Heart right ventricle (tissue), 16 donors: Measurements from ENCODE around the gene SCAND1. TPM values are rescaled to one million over a fixed set of nuclear protein-coding genes. Genes with fewer than 3 reads are reported as not detected.
"Not testable (repeated sequence)": the region's sequence is repeated elsewhere in the genome, so short reads cannot be mapped to it uniquely, and the experiment has no call there.

ENCODE experiments used
- ATAC-seq, 8 donors: fragments of 200-7000 bp; cut with Tn5 transposase; one replicate each; pipeline ENCODE4 v1.9.1; 2020; ENCODE audit warnings: mild to moderate bottlenecking in 8 of 8, moderate library complexity in 8 of 8, moderate number of reproducible peaks in 1 of 8
- DNase-seq, 2 donors: peaks; one replicate each; pipeline ENCODE4 v3.0.0-alpha.2; 2020
- H3K27ac ChIP-seq, 10 donors: fragments of 200-600 bp; sonication (generic) in 2 of 10; one replicate each; pipeline versions ENCODE4 v1.5.0 to v1.8.0; 2020 to 2022; ENCODE audit warnings: mild to moderate bottlenecking in 3 of 10
- H3K27me3 ChIP-seq, 7 donors: fragments of 200-600 bp; one replicate each; pipeline ENCODE4 v1.8.0; 2021 to 2022; ENCODE audit warnings: mild to moderate bottlenecking in 2 of 7
- H3K36me3 ChIP-seq, 9 donors: fragments of 200-600 bp; sonication (generic) in 1 of 9; one replicate each; pipeline versions ENCODE4 v1.5.0 to v1.8.0; 2020 to 2022; ENCODE audit warnings: mild to moderate bottlenecking in 2 of 9
- H3K4me1 ChIP-seq, 9 donors: fragments of 200-600 bp; sonication (generic) in 1 of 9; one replicate each; pipeline versions ENCODE4 v1.5.0 to v1.8.0; 2020 to 2022; ENCODE audit warnings: mild to moderate bottlenecking in 4 of 9
- H3K4me3 ChIP-seq, 10 donors: fragments of 200-600 bp; sonication (generic) in 2 of 10; one replicate each; pipeline versions ENCODE4 v1.5.0 to v1.8.0; 2020 to 2022; ENCODE audit warnings: mild to moderate bottlenecking in 7 of 10, moderate library complexity in 2 of 10
- H3K9me3 ChIP-seq, 11 donors: fragments of 200-600 bp in 10 of 11; sonication (generic) in 2 of 11; one replicate each; pipeline versions ENCODE4 v1.5.0 to v1.8.0; 2013 to 2022; ENCODE audit warnings: mild to moderate bottlenecking in 2 of 11, control low read depth in 1 of 11, moderate library complexity in 1 of 11
- WGBS, 2 donors: extraction: QIAGEN DNeasy Blood & Tissue Kit; methylation state at CpG; one replicate each; pipeline ENCODE4 v1.1.7; 2013; ENCODE audit warnings: inconsistent platforms in 1 of 2; 5-methylcytosine and 5-hydroxymethylcytosine counted together
- intact Hi-C, 10 donors: fragments of 100-400 bp; cut with DNase I; formaldehyde crosslinking; loops; one replicate each; pipeline versions ENCODE4 v1.11.1 to v1.14.2; 2022
- polyA plus RNA-seq, 2 donors: library from polyadenylated mRNA; stranded (reverse); fragments of 200-250 nt; gene quantifications; one replicate each; pipeline ENCODE4 v1.2.3, GENCODE V29; 2013
- total RNA-seq, 10 donors: library from RNA; stranded (reverse); fragmentation: NEBNext Ultra II Directional in 3 of 10; extraction: Animal tissue kit (Norgen Biotek cat#: 25700) in 3 of 10; gene quantifications; one replicate each; pipeline versions ENCODE4 v1.2.1 to v1.2.4, GENCODE V29; 2021 to 2023
- TF ChIP-seq, protein P1 (sequence below), 9 donors: fragments of 200-600 bp; sonication (generic) in 2 of 9; IDR thresholded peaks; one replicate each; pipeline versions ENCODE4 v1.5.0 to v1.8.0; 2021 to 2022; ENCODE audit warnings: antibody characterized with exemption in 9 of 9, mild to moderate bottlenecking in 5 of 9, moderate library complexity in 1 of 9
- donor health status: Arrhythmogenic right ventricular cardiomyopathy.
- donor health status: ischemic (EF 13 %, LVEDD 7.1; RV severe dilation, severe dysfunction).
- donor health status: healthy with polysubstance abuse.
- donor health status: DM: no; HTN: yes; CAD: no.
- donor health status: DM: no; HTN: no; CAD: no.
- donor health status: ischemic (EF 25% LVEDD 6.9; RV normal size, moderate dysfunction).
- donor health status: ischemic (EF 25% LVEDD 5.7; RV mildly dilated, moderate dysfunction).
- donor health status: healthy.
- donor health status: DM: yes; HTN: yes; CAD: no.
- donor health status: Ischemic cardiomyopathy.
- donor health status: ischemic (EF 35%, LVEDD 5.7; RV mildly dilated, moderate dysfunction).
- donor health status: nonischemic (EF 11% LVEDD 7.7; RV severe dilation, severe dysfunction).
- donor health status: DM: yes; HTN: yes; CAD: no.
- donor health status: PGD.
- donor health status: ischemic (EF 29% LVEDD 5.4; RV normal size, mild dysfunction).
- donor health status: nonischemic (EF 23%, LVEDD 6.1; RV moderate dilation, normal function).

Gene SCAND1
- total and polyA plus RNA-seq, 12 donors, result 29.9 to 217 (median 41.1) TPM

DNA sequence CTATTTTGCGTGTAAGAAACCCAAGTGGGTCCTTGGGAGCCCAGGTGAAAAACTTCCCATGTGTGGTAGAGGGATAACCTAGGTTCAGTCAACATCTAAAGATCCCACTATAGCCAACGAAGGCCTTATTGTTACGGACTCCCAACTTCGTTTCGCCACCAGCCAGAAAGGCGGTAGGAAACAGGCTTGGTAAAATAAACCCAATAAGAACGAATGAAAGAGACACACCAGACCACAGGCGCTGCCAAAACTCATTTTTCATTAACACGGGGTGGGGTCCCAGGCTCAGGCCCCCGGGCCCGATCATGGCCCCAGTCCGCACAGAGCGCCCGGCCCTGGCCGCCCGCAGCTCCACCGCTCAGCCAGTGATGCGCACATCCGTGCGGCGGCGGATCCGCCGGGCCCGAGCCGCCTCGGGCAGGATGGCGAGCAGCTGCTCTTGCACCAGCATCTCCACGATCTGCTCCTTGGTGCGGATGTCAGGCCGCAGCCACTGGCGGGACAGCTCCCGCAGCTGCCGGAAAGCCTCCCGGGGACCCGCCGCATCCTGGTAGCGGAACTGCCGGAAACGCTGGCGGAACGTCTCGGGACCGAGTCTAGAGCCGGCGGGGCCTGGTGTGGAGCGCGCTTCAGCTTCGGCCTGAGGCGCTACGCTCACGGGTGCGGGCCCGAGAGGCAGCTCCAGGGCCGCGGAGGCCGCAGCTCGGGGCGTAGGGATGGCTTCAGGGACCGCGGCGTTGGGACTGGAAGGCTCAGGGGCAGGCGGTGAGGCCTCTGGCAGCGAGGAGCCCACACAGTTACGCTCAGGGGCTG lies 709 bp downstream of the SCAND1 start:
- TF ChIP-seq, protein P1, sequence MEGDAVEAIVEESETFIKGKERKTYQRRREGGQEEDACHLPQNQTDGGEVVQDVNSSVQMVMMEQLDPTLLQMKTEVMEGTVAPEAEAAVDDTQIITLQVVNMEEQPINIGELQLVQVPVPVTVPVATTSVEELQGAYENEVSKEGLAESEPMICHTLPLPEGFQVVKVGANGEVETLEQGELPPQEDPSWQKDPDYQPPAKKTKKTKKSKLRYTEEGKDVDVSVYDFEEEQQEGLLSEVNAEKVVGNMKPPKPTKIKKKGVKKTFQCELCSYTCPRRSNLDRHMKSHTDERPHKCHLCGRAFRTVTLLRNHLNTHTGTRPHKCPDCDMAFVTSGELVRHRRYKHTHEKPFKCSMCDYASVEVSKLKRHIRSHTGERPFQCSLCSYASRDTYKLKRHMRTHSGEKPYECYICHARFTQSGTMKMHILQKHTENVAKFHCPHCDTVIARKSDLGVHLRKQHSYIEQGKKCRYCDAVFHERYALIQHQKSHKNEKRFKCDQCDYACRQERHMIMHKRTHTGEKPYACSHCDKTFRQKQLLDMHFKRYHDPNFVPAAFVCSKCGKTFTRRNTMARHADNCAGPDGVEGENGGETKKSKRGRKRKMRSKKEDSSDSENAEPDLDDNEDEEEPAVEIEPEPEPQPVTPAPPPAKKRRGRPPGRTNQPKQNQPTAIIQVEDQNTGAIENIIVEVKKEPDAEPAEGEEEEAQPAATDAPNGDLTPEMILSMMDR (IDR thresholded peaks at IDR 0.05), result no peak
- intact Hi-C loops, result loop anchor here in 1 of 10 donors (10.0 kb wide), 1 partner anchor 229 kb away; no protein-coding TSS in a partner anchor

DNA sequence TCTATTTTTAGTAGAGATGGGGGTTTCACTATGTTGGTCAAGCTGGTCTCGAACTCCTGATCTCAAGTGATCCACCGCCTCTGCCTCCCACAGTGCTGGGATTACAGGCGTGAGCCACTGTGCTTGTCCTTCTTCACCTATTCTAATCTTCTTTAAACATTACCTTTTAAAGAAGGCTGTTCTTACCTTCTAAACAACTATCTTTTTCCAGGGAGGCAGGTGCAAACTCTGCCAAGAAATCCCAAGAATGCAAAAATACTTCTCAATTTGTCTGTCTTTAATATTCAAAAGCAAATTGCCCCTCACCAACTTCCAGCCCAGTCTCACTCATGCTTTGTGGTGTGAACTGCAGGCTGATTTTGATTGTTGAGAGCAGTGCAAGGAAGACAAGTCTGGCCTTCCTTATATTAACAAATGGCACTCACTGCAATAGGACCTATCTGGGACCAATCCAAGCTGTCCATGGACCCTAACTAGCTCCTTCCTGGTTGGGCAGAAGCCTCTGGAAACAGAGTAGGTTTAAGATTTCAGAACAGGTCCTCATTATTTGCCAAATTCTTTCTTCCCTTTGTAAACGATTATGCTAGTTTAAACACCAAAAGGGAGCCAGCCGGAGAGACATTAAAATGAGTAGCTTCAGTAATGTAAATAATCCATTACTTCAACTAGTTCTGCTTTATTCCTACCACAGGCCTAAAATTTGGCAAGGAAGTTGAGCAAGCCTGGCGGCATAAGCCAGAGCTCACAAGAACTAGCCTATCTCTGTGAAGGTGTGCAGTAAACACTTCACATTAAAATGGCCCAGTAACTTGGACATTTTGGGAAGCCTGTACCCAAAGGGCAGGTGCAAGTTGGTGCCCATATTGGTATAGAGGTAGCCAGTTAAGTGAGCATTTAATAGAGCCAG lies 1.6 kb downstream of the SCAND1 start:
- peak overlapping the region in 9 of 10 donors; percentile 93 to 99 (median 98) for H3K27ac ChIP-seq
- ATAC-seq (no peak), DNase-seq (no peak)
- TF ChIP-seq, protein P1 (IDR thresholded peaks at IDR 0.05), result no peak
- peaks cover 0 to 22% (median 0%) of the 10 kb centered on the region in 9 donors for H3K36me3 ChIP-seq
- peaks cover 10 to 45% (median 28%) of the 10 kb centered on the region in 9 donors for H3K4me1 ChIP-seq
- peak overlapping the region; percentile 67 to 98 (median 88) for H3K4me3 ChIP-seq
- no peaks in the 10 kb centered on the region for H3K27me3 ChIP-seq
- no peaks in the 10 kb centered on the region for H3K9me3 ChIP-seq
- intact Hi-C loops, result loop anchor here in 1 of 10 donors (10.0 kb wide), 1 partner anchor 228 kb away; no protein-coding TSS in a partner anchor
- WGBS, 2 donors, result 53 to 61% methylated on average over 6 of the region's 6 CpGs

More for the DNA sequence above, 709 bp downstream of the SCAND1 start:
- Histone ChIP-seq H3K4me3 (peak overlapping the region; percentile 67 to 98 (median 88)), H3K27ac (peak overlapping the region; percentile 91 to 99 (median 98)), H3K27me3 (no peaks in the 10 kb centered on the region), H3K4me1 (peaks cover 10 to 36% (median 28%) of the 10 kb centered on the region in 9 donors), H3K9me3 (no peaks in the 10 kb centered on the region), H3K36me3 (peaks cover 0 to 13% (median 0%) of the 10 kb centered on the region in 9 donors)
- WGBS, 2 donors, result 1 to 2% methylated on average over 65 of the region's 65 CpGs
- ATAC-seq (peak; percentile 27 to 64 (median 49)), DNase-seq (peak; percentile 48 to 58)

DNA sequence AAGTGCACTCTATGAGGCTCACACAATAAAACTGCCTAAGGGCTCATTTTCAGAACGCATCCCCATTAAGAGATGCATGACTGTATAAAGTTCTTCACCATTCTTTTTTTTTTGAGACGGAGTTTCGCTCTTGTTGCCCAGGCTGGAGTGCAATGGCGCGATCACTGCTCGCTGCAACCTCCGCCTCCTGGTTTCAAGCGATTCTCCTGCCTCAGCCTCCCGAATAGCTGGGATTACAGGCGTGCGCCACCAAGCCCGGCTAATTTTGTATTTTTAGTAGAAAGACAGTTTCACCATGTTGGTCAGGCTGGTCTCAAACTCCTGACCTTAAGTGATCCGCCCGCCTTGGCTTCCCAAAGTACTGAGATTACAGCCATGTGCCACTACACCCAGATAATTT lies 2.2 kb downstream of the SCAND1 start:
- not testable (repeated sequence) for DNase-seq, H3K27me3 ChIP-seq, H3K9me3 ChIP-seq, ATAC-seq
- intact Hi-C loops, result loop anchor here in 1 of 10 donors (10.0 kb wide), 1 partner anchor 227 kb away; no protein-coding TSS in a partner anchor
- 88% methylated on average over 14 of the region's 14 CpGs for WGBS, 2 donors
- Histone ChIP-seq H3K27ac (peak overlapping the region in 8 of 10 donors; percentile 36 to 99 (median 98)), H3K4me1 (peaks cover 10 to 51% (median 28%) of the 10 kb centered on the region in 9 donors), H3K36me3 (peaks cover 0 to 29% (median 0%) of the 10 kb centered on the region in 9 donors), H3K4me3 (peak overlapping the region in 3 of 10 donors; percentile 67 to 88 (median 83))

DNA sequence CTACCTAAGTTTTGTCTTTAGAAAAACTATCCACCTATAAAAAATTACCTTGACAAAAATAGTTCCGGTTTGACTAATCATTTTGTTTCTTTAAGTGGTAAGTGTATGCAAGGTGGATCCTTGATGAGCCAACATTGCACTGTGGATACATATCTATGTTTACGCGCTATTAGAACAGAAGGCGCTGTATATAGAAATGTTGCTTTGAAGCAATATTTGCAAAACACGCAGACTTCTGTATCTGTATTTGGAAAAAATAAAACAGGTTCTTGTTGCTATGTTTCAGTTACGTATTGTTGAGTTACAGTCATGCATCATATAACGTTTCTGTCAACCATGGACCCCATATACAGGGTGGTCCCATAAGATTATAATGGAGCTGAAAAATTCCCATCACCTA lies 4.2 kb downstream of the SCAND1 start:
- H3K36me3 ChIP-seq, result peaks cover 0 to 47% (median 0%) of the 10 kb centered on the region in 9 donors
- TF ChIP-seq, protein P1 (IDR thresholded peaks at IDR 0.05), result no peak
- no peaks in the 10 kb centered on the region for H3K9me3 ChIP-seq
- no peak overlapping the region for H3K4me3 ChIP-seq
- ATAC-seq (no peak), DNase-seq (no peak)
- intact Hi-C loops, result loop anchor here in 1 of 10 donors (10.0 kb wide), 1 partner anchor 225 kb away; no protein-coding TSS in a partner anchor
- no peaks in the 10 kb centered on the region for H3K27me3 ChIP-seq
- WGBS, 2 donors, result 95 to 97% methylated on average over 7 of the region's 7 CpGs
- H3K27ac ChIP-seq, result no peak overlapping the region
- H3K4me1 ChIP-seq, result peaks cover 10 to 43% (median 22%) of the 10 kb centered on the region in 9 donors
